Vagina (tissue), 2 donors: ENCODE measurements around the gene KRTAP10-10.

Experiments used
- POLR2AphosphoS5 ChIP-seq, 2 donors: sonication (generic); formaldehyde crosslinking; IDR thresholded peaks; one replicate each; pipeline ENCODE4 v1.9.0; 2017; ENCODE audit warnings: antibody characterized with exemption in 2 of 2, mild to moderate bottlenecking in 2 of 2, low read depth in 1 of 2; ENCODE audit not compliant: insufficient read depth in 1 of 2
- TF ChIP-seq, protein P1 (sequence below), 3 experiments: fragments of 450-650 bp in 2 of 3; fragments of 200-600 bp in 1 of 3; sonication (generic) in 1 of 3; IDR thresholded peaks; one replicate each; pipeline ENCODE4 v1.5.1; 2017 to 2019; ENCODE audit warnings: antibody characterized with exemption in 3 of 3, mild to moderate bottlenecking in 2 of 3, moderate library complexity in 2 of 3

DNA sequence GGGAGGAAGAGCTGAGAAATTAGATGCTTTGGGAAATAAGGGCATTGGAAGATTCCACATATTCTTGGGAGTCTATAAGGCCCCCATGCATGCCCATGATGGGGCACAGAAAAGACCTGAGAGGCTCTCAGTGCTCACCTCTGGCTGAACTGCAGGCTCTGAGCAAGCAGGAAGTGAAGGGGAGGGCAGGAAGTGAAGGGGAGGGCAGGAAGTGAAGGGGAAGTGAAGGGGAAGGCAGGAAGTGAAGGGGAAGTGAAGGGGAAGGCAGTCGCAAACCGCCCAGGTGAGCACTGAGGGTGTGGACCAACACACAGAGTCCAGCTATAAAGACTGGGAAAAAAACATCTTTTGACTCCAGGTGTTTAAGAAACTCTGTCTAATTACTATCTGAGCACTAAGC lies 6.7 kb upstream of the KRTAP10-10 start:
- TF ChIP-seq, protein P1, sequence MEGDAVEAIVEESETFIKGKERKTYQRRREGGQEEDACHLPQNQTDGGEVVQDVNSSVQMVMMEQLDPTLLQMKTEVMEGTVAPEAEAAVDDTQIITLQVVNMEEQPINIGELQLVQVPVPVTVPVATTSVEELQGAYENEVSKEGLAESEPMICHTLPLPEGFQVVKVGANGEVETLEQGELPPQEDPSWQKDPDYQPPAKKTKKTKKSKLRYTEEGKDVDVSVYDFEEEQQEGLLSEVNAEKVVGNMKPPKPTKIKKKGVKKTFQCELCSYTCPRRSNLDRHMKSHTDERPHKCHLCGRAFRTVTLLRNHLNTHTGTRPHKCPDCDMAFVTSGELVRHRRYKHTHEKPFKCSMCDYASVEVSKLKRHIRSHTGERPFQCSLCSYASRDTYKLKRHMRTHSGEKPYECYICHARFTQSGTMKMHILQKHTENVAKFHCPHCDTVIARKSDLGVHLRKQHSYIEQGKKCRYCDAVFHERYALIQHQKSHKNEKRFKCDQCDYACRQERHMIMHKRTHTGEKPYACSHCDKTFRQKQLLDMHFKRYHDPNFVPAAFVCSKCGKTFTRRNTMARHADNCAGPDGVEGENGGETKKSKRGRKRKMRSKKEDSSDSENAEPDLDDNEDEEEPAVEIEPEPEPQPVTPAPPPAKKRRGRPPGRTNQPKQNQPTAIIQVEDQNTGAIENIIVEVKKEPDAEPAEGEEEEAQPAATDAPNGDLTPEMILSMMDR (IDR thresholded peaks at IDR 0.05) = no peak
- TF ChIP-seq POLR2AphosphoS5 (IDR thresholded peaks at IDR 0.05; ENCODE audit: insufficient read depth in 1 of 2, low read depth in 1 of 2) = no peak
